ENCODE data around the gene ERH.

ERH gene

GRCh38 chr14:69360438-69361108 lies 37.5 kb downstream of the ERH start:
- in situ Hi-C loops (cut with MboI; ENCODE audit: low pct_unique_long_range_greater_than_20kb, low sequenced_read_pairs), result no loop called here
- DNase-seq, result no peak

DNA sequence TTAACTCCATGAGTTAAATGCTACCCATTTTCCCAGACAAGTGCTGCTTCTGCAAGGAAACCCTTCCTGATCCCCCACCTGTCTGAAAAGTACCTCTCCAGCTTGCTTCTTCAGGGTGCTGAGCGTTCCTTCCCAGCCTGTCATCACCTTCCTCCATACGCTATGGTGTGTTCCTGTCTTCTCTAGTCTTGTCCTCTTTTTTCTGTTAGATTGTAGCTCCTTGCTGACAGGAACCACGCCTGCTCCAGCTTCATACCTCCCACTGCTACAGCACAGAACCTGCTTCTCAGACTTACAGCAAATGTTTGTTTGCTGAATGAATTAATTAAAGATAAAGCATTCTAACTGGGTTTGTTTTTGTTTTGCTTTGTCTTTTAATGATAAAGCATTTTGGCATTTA lies 39.1 kb downstream of the ERH start:
- in situ Hi-C loops (cut with MboI; ENCODE audit: low pct_unique_long_range_greater_than_20kb, low sequenced_read_pairs), result no loop called here
- no peak for DNase-seq

GRCh38 chr14:69358233-69358963 lies 39.7 kb downstream of the ERH start:
- DNase-seq, result no peak

DNA sequence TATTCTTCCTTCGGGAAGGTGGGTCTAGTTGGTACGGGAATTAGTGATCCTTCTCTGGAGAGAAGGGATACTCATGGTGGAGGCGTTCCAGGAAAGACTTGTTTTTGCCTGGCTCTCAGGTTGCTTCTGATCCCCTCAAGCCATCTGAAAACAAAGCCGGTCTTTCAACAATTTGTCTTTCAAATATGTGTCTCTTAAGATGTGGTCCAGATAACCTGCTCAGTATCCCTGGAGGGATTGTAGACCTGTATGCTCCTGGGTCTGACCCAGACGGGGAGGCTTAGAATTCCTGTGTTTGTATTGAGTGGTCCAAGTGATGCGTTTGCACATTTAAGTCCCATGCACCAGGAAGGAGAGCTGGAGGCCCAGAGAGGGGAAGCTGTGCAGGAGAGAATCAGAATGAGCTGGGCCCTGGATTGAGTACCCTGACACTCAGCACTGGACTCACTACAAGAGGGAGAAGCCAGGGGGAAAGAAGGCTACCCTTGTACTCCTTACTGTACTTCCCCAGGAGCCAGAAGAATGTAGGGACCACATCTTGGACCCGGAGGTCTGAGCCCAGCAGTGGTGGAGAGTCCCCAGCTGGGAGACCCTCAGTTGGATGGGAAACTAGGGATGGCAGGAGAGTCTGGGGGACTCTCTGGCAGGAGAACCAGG lies 40.4 kb downstream of the ERH start:
- no peak for DNase-seq
- in situ Hi-C loops (cut with MboI; ENCODE audit: low pct_unique_long_range_greater_than_20kb, low sequenced_read_pairs), result no loop called here

More at GRCh38 chr14:69358233-69358963, 39.7 kb downstream of the ERH start:
- in situ Hi-C loops (cut with MboI; ENCODE audit: low pct_unique_long_range_greater_than_20kb, low sequenced_read_pairs), result no loop called here

- in situ Hi-C loops (cut with MboI; ENCODE audit: low pct_unique_long_range_greater_than_20kb, low sequenced_read_pairs), result no loop called here
- no peak for DNase-seq
Observed at GRCh38 chr14:69356903-69357543, 41.1 kb downstream of the ERH start.

GRCh38 chr14:69355607-69356281 lies 42.4 kb downstream of the ERH start:
- DNase-seq, result no peak
- in situ Hi-C loops (cut with MboI; ENCODE audit: low pct_unique_long_range_greater_than_20kb, low sequenced_read_pairs), result no loop called here

- in situ Hi-C loops (cut with MboI; ENCODE audit: low pct_unique_long_range_greater_than_20kb, low sequenced_read_pairs), result no loop called here
Observed at GRCh38 chr14:69355154-69355597, 42.9 kb downstream of the ERH start.

GRCh38 chr14:69354383-69355153 lies 43.5 kb downstream of the ERH start:
- in situ Hi-C loops (cut with MboI; ENCODE audit: low pct_unique_long_range_greater_than_20kb, low sequenced_read_pairs), result no loop called here
- no peak for DNase-seq

More at GRCh38 chr14:69355154-69355597, 42.9 kb downstream of the ERH start:
- DNase-seq, result no peak

GRCh38 chr14:69353168-69353567 lies 44.9 kb downstream of the ERH start:
- in situ Hi-C loops (cut with MboI; ENCODE audit: low pct_unique_long_range_greater_than_20kb, low sequenced_read_pairs), result no loop called here
- DNase-seq, result no peak

- in situ Hi-C loops (cut with MboI; ENCODE audit: low pct_unique_long_range_greater_than_20kb, low sequenced_read_pairs), result no loop called here
- DNase-seq, result no peak
Observed at GRCh38 chr14:69351911-69352310, 46.2 kb downstream of the ERH start.

GRCh38 chr14:69351385-69351784 lies 46.7 kb downstream of the ERH start:
- DNase-seq, result peak; percentile 76
- in situ Hi-C loops (cut with MboI; ENCODE audit: low pct_unique_long_range_greater_than_20kb, low sequenced_read_pairs), result no loop called here

DNA sequence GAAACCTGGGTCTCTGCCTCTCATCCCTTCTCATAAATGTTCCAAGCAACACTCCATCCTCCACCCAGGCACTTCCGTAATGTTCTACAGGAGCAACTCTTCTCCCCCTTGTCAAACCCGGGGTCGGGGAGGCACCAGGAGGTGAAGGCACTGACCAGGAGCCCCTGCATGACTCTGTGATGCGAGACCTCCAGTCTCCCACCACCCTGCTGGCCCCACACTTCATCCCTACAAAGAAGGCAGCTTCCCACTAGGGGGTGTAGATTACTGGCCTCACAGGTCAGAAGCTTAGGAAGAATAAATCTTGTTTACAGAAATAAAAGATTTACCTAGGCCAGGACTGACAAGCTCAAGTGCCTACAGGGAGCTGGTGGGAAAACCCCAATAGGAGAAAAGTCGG lies 47.2 kb downstream of the ERH start:
- in situ Hi-C loops (cut with MboI; ENCODE audit: low pct_unique_long_range_greater_than_20kb, low sequenced_read_pairs), result no loop called here
- no peak for DNase-seq

DNA sequence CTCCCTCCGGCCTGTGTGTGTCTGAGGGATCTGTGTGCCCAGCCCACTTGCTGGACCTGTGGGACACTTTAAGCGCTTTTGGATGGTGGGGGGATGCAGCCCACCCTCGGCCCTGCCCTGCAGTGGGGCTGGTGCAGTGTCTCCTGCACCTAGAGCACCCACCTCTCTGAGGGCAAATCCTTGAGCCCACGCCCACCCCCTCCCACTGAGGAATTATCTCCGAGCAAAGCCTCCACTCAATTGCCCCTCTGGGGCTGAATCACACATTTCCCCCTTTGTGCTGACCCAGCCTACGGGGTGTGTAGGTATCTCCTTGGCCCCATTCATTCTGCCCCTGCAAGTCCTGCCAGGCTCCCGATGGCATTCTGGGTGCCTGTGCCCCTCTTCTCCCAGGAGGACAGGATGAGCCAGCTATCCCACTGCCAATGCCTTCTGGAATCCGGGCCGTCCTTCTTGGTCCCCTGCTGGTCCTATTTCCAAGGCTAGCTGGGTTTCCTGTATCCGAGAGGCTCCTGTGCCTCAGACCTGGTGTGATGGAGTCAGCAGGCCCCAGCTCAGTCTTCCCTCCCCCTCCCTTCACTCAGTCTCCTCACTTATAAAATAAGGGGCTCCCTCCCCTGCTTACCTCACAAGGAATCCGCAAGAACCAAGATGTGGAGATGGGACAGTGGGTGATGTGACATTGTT lies 48.9 kb downstream of the ERH start:
- DNase-seq, result no peak
- in situ Hi-C loops (cut with MboI; ENCODE audit: low pct_unique_long_range_greater_than_20kb, low sequenced_read_pairs), result no loop called here

- peak; percentile 21 for DNase-seq
- in situ Hi-C loops (cut with MboI; ENCODE audit: low pct_unique_long_range_greater_than_20kb, low sequenced_read_pairs), result no loop called here
Observed at GRCh38 chr14:69346710-69347109, 51.4 kb downstream of the ERH start.

GRCh38 chr14:69345402-69345801 lies 52.7 kb downstream of the ERH start:
- DNase-seq, result no peak
- in situ Hi-C loops (cut with MboI; ENCODE audit: low pct_unique_long_range_greater_than_20kb, low sequenced_read_pairs), result no loop called here

- in situ Hi-C loops (cut with MboI; ENCODE audit: low pct_unique_long_range_greater_than_20kb, low sequenced_read_pairs), result no loop called here
Observed at GRCh38 chr14:69344171-69344570, 53.9 kb downstream of the ERH start.

GRCh38 chr14:69342928-69343525 lies 55.1 kb downstream of the ERH start:
- in situ Hi-C loops (cut with MboI; ENCODE audit: low pct_unique_long_range_greater_than_20kb, low sequenced_read_pairs), result no loop called here
- no peak for DNase-seq

More at GRCh38 chr14:69344171-69344570, 53.9 kb downstream of the ERH start:
- no peak for DNase-seq

DNA sequence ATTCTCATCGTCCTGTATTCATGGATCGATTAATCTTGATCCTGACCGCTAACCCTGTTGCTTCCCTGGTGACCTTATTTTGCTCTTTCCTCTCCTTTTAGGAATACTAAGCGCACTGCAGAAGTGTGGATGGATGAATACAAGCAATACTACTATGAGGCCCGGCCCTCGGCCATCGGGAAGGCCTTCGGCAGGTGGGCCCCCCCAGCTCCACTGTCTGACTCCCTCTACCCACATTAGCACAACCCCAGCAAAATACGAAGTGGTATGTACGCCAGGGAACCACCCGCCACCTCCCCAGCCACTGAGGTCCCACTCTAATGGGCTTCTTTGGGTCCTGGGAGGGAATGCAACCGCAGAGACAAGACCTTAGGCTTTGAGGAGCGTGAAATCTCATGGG lies 58.7 kb downstream of the ERH start:
- no peak for DNase-seq
- in situ Hi-C loops (cut with MboI; ENCODE audit: low pct_unique_long_range_greater_than_20kb, low sequenced_read_pairs), result no loop called here
